Memory B cell (primary cell): Measurements from ENCODE around the gene POU2AF1.
A peak's percentile ranks its signal among the peaks of the same experiment; 100 is the strongest.
"Not testable (repeated sequence)": the region's sequence is repeated elsewhere in the genome, so short reads cannot be mapped to it uniquely, and the experiment has no call there.

Experiments used
- ATAC-seq: fragments of 150-1000 bp; cut with Tn5 transposase; 2 replicates; pipeline ENCODE4 v1.10.0; 2021; ENCODE audit warnings: low read depth, mild to moderate bottlenecking, moderate library complexity
- DNase-seq, 2 donors: peaks; one replicate each; pipeline ENCODE4 v3.0.0; 2022; ENCODE audit warnings: low spot score in 2 of 2
- H3K27ac Mint-ChIP-seq: one replicate; pipeline ENCODE4 v1.8.0; 2022; ENCODE audit warnings: mild to moderate bottlenecking, moderate library complexity, mixed read lengths
- H3K27me3 Mint-ChIP-seq: one replicate; pipeline ENCODE4 v1.8.0; 2022; ENCODE audit warnings: mixed read lengths
- H3K36me3 Mint-ChIP-seq: one replicate; pipeline ENCODE4 v1.8.0; 2022; ENCODE audit warnings: mild to moderate bottlenecking, mixed read lengths
- H3K4me1 Mint-ChIP-seq: one replicate; pipeline ENCODE4 v1.8.0; 2022; ENCODE audit warnings: mixed read lengths
- H3K4me3 Mint-ChIP-seq: one replicate; pipeline ENCODE4 v1.8.0; 2022; ENCODE audit warnings: mild to moderate bottlenecking, moderate library complexity, mixed read lengths
- H3K9me3 Mint-ChIP-seq: one replicate; pipeline ENCODE4 v1.8.0; 2022; ENCODE audit warnings: mixed read lengths

The POU2AF1 gene

GRCh38 chr11:111403051-111403726, 24.1 kb upstream of the POU2AF1 start:
- H3K27me3 Mint-ChIP-seq: no peaks in the 10 kb centered on the region
- H3K4me3 Mint-ChIP-seq: no peak overlapping the region
- ATAC-seq (no peak), DNase-seq (no peak)
- peaks cover 39% of the 10 kb centered on the region for H3K4me1 Mint-ChIP-seq
- H3K27ac Mint-ChIP-seq: no peak overlapping the region
- H3K9me3 Mint-ChIP-seq: no peaks in the 10 kb centered on the region
- no peaks in the 10 kb centered on the region for H3K36me3 Mint-ChIP-seq

- no peak for ATAC-seq
- H3K4me3 Mint-ChIP-seq: no peak overlapping the region
- no peak for DNase-seq
- no peaks in the 10 kb centered on the region for H3K27me3 Mint-ChIP-seq
- no peaks in the 10 kb centered on the region for H3K9me3 Mint-ChIP-seq
- no peaks in the 10 kb centered on the region for H3K36me3 Mint-ChIP-seq
- H3K27ac Mint-ChIP-seq: no peak overlapping the region
- H3K4me1 Mint-ChIP-seq: peaks cover 41% of the 10 kb centered on the region
These were observed 23.3 kb upstream of the POU2AF1 start for GRCh38 chr11:111402411-111402810.

GRCh38 chr11:111401957-111402356, 22.9 kb upstream of the POU2AF1 start:
- ATAC-seq: not testable (repeated sequence)

GRCh38 chr11:111400595-111400994, 21.5 kb upstream of the POU2AF1 start:
- no peaks in the 10 kb centered on the region for H3K9me3 Mint-ChIP-seq
- peaks cover 53% of the 10 kb centered on the region for H3K4me1 Mint-ChIP-seq
- DNase-seq: no peak
- no peak for ATAC-seq
- peak overlapping the region; percentile 92 for H3K27ac Mint-ChIP-seq
- H3K27me3 Mint-ChIP-seq: no peaks in the 10 kb centered on the region
- peak overlapping the region; percentile 82 for H3K4me3 Mint-ChIP-seq
- H3K36me3 Mint-ChIP-seq: no peaks in the 10 kb centered on the region

More at GRCh38 chr11:111401957-111402356, 22.9 kb upstream of the POU2AF1 start:
- H3K4me1 Mint-ChIP-seq: peaks cover 45% of the 10 kb centered on the region
- not testable (repeated sequence) for H3K27me3 Mint-ChIP-seq, H3K4me3 Mint-ChIP-seq, DNase-seq, H3K9me3 Mint-ChIP-seq, H3K27ac Mint-ChIP-seq, H3K36me3 Mint-ChIP-seq

- Mint-ChIP-seq H3K27me3 (no peaks in the 10 kb centered on the region), H3K4me1 (peaks cover 53% of the 10 kb centered on the region)
These were observed 20.3 kb upstream of the POU2AF1 start for GRCh38 chr11:111399187-111400031.

GRCh38 chr11:111397034-111397433, 18.0 kb upstream of the POU2AF1 start:
- peak overlapping the region; percentile 73 for H3K27ac Mint-ChIP-seq
- no peaks in the 10 kb centered on the region for H3K27me3 Mint-ChIP-seq
- no peaks in the 10 kb centered on the region for H3K36me3 Mint-ChIP-seq
- H3K4me1 Mint-ChIP-seq: peaks cover 69% of the 10 kb centered on the region
- ATAC-seq (no peak), DNase-seq (no peak)
- no peaks in the 10 kb centered on the region for H3K9me3 Mint-ChIP-seq
- no peak overlapping the region for H3K4me3 Mint-ChIP-seq

More at GRCh38 chr11:111399187-111400031, 20.3 kb upstream of the POU2AF1 start:
- H3K27ac Mint-ChIP-seq: peak overlapping the region; percentile 92
- H3K36me3 Mint-ChIP-seq: no peaks in the 10 kb centered on the region
- no peak for DNase-seq
- peak; percentile 37 for ATAC-seq
- H3K4me3 Mint-ChIP-seq: peak overlapping the region; percentile 82
- H3K9me3 Mint-ChIP-seq: no peaks in the 10 kb centered on the region

- no peaks in the 10 kb centered on the region for H3K27me3 Mint-ChIP-seq
- no peak for ATAC-seq
- no peaks in the 10 kb centered on the region for H3K36me3 Mint-ChIP-seq
- peaks cover 66% of the 10 kb centered on the region for H3K4me1 Mint-ChIP-seq
- DNase-seq: no peak
- no peaks in the 10 kb centered on the region for H3K9me3 Mint-ChIP-seq
- peak overlapping the region; percentile 62 for H3K27ac Mint-ChIP-seq
- no peak overlapping the region for H3K4me3 Mint-ChIP-seq
These were observed 16.7 kb upstream of the POU2AF1 start for GRCh38 chr11:111395749-111396148.

- H3K4me1 Mint-ChIP-seq: peaks cover 62% of the 10 kb centered on the region
- no peaks in the 10 kb centered on the region for H3K9me3 Mint-ChIP-seq
- no peak for ATAC-seq
These were observed 16.0 kb upstream of the POU2AF1 start for GRCh38 chr11:111395081-111395480.

GRCh38 chr11:111394147-111394546, 15.1 kb upstream of the POU2AF1 start:
- not testable (repeated sequence) for DNase-seq, H3K27me3 Mint-ChIP-seq, H3K36me3 Mint-ChIP-seq, H3K4me3 Mint-ChIP-seq, H3K9me3 Mint-ChIP-seq
- H3K4me1 Mint-ChIP-seq: peaks cover 56% of the 10 kb centered on the region
- peak; percentile 63 for ATAC-seq
- H3K27ac Mint-ChIP-seq: peak overlapping the region; percentile 43

More at GRCh38 chr11:111395081-111395480, 16.0 kb upstream of the POU2AF1 start:
- no peaks in the 10 kb centered on the region for H3K36me3 Mint-ChIP-seq
- no peaks in the 10 kb centered on the region for H3K27me3 Mint-ChIP-seq
- H3K4me3 Mint-ChIP-seq: no peak overlapping the region
- peak overlapping the region; percentile 62 for H3K27ac Mint-ChIP-seq
- DNase-seq: no peak

GRCh38 chr11:111393585-111393984, 14.5 kb upstream of the POU2AF1 start:
- no peak for DNase-seq
- no peak overlapping the region for H3K4me3 Mint-ChIP-seq
- no peaks in the 10 kb centered on the region for H3K36me3 Mint-ChIP-seq
- H3K27me3 Mint-ChIP-seq: no peaks in the 10 kb centered on the region
- peak overlapping the region; percentile 43 for H3K27ac Mint-ChIP-seq
- H3K4me1 Mint-ChIP-seq: peaks cover 53% of the 10 kb centered on the region
- no peaks in the 10 kb centered on the region for H3K9me3 Mint-ChIP-seq
- ATAC-seq: no peak

- H3K27me3 Mint-ChIP-seq: no peaks in the 10 kb centered on the region
- H3K27ac Mint-ChIP-seq: no peak overlapping the region
- no peak for ATAC-seq
- no peak for DNase-seq
- no peaks in the 10 kb centered on the region for H3K36me3 Mint-ChIP-seq
- H3K4me1 Mint-ChIP-seq: peaks cover 53% of the 10 kb centered on the region
- no peak overlapping the region for H3K4me3 Mint-ChIP-seq
- no peaks in the 10 kb centered on the region for H3K9me3 Mint-ChIP-seq
These were observed 14.0 kb upstream of the POU2AF1 start for GRCh38 chr11:111393096-111393495.

- Mint-ChIP-seq H3K36me3 (no peaks in the 10 kb centered on the region), H3K27ac (no peak overlapping the region), H3K4me3 (no peak overlapping the region), H3K27me3 (no peaks in the 10 kb centered on the region), H3K9me3 (no peaks in the 10 kb centered on the region), H3K4me1 (peaks cover 47% of the 10 kb centered on the region)
- DNase-seq (no peak), ATAC-seq (no peak)
These were observed 13.5 kb upstream of the POU2AF1 start for GRCh38 chr11:111392552-111392951.

- Mint-ChIP-seq H3K9me3 (no peaks in the 10 kb centered on the region), H3K4me3 (no peak overlapping the region), H3K27ac (peak overlapping the region; percentile 41), H3K27me3 (no peaks in the 10 kb centered on the region), H3K4me1 (peaks cover 40% of the 10 kb centered on the region), H3K36me3 (no peaks in the 10 kb centered on the region)
- ATAC-seq (no peak), DNase-seq (no peak)
These were observed 12.5 kb upstream of the POU2AF1 start for GRCh38 chr11:111391328-111392124.

- peaks cover 22% of the 10 kb centered on the region for H3K4me1 Mint-ChIP-seq
- no peak overlapping the region for H3K27ac Mint-ChIP-seq
- H3K27me3 Mint-ChIP-seq: no peaks in the 10 kb centered on the region
- peaks cover 1% of the 10 kb centered on the region for H3K36me3 Mint-ChIP-seq
- ATAC-seq: peak; percentile 72
- no peak for DNase-seq
- no peaks in the 10 kb centered on the region for H3K9me3 Mint-ChIP-seq
- H3K4me3 Mint-ChIP-seq: peak overlapping the region; percentile 1
These were observed 9.8 kb upstream of the POU2AF1 start for GRCh38 chr11:111388842-111389241.
